Amniotic epithelial cell (primary cell): Measurements from ENCODE around the gene FNDC3A.
"Not testable (repeated sequence)": the region's sequence is repeated elsewhere in the genome, so short reads cannot be mapped to it uniquely, and the experiment has no call there.

ENCODE experiments used
- DNase-seq: peaks from one replicate; pipeline ENCODE4 v3.0.0-alpha.2; 2010; ENCODE audit warnings: low read depth

FNDC3A gene

DNA sequence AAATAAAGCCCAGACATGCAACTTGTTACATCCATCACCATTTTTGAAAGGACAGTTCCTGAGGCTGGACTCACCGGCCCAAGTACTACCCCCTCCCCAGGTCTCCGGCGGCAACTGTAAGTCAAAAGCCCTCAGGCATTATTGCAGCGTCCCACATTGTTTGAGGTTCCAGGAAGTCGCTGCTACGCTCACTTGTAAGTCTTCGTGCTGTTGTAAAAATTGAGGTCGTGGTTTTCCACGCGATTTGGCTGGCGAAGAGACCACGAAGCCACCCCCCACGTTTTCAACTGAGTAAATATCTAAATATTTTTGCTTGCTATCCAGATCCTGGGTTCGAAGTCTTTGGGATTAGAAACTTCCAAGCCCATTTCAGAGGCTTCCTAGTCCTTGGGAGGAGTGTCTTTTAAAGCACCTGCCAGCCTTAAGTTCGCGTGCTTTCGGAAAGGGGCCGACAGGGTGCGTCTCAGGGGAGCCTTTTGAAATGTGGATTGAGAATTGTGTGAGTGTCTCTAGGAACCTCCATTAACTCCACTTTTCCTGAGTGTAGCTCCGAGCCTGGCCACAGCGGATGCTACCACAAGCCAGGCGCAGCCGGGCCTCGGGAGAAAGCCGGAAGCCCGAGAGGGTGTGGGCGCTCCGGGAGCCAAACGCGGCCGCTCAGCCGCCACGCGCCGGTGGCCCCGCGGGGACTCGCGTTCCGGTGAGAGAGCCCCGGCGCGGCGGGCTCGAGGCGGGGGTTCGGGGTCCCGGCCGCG, 434 bp upstream of the FNDC3A start:
- DNase-seq, result peak; percentile 66

DNA sequence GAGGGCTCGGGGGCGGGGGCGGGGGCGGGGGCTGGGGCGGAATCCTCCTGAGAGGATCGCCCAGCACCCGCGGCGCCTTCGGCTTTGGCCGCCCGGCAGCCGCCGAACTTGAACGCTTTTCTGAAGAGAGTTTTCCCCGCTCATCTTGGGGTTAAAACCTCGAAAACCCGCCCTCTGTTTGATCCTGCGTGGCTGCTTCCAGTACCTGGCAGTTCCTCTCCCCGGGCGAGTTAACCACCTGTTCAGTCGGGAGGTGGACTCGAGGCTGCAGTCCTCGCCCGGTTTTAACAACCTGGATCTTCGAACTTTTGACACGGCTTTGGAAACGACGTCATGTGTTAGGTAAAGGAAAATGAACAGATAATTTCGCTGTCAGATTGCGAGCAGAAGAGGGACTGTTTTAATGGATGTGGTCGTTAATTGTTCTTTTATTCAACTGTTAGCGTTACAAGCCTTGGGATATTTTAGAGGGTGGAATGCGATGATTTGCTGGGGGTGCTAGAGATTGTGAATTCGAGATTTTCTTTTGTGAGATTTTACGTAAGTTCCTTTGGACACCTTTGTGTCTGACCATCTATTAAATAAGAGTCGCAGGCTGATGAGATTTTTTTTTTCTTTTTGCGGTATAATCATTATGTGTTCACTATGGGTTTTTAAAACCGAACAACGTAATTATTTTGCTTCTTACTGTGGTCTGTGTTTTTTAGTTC, 1.0 kb downstream of the FNDC3A start:
- peak; percentile 64 for DNase-seq

DNA sequence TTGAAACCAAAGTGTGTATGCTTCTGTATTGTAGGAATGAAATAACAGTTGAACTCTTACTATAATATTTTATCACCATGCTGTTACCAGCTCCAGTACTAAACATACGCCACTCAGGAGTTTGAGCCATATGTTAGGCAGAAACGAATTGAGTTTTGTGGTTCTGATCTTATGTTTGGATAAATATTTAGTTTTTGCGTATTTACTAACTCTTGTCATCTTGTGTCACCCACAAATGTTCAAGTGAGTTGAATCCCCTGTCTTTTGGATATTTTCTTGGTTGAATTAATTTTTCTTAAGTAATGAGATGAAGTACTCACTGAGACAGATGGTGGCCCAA, 1.5 kb downstream of the FNDC3A start:
- DNase-seq, result no peak

DNA sequence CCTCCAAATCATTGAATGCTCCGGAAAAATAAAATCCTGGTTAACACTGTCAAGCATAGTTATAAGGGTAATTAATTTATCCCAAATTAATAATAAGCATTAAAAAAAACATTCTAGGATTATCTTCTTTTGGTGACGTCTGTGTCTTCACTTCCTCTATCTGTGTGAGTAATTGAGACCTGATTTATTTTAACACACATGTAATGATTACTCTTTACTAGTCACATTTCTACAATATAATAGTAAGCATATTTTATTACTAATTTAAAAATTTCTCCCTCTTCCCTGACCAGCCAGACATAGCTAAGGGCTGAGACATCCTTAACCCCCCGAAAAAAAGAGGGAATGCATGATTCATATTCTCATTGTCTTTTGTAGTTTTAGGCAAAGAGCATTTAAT, 2.3 kb downstream of the FNDC3A start:
- no peak for DNase-seq

GRCh38 chr13:48978942-48979601, 3.4 kb downstream of the FNDC3A start:
- DNase-seq, result no peak

- no peak for DNase-seq
Observed at GRCh38 chr13:48979892-48980291, 4.2 kb downstream of the FNDC3A start.

- no peak for DNase-seq
Observed at GRCh38 chr13:48983331-48983730, 7.6 kb downstream of the FNDC3A start.

DNA sequence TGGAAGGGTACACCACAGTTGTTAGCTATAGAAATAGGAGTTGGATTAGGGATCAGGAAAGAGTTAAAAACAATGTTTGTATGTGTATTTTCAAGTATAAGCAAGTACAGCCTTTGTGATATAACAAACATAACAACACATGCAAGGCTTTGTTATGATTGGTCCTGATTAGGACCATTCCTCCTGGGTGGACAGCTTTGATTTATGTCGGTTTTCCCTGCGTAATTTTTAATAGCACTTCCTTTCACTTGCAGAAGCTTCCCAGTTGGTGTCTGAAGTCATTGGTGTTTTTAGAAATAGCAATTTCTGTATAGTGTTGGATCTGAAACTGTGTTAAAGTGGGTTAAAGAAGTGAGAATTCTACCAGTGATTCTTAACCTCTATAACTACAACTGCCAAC, 10.0 kb downstream of the FNDC3A start:
- peak; percentile 5 for DNase-seq

- DNase-seq, result no peak
Observed at GRCh38 chr13:48990900-48991299, 15.2 kb downstream of the FNDC3A start.

DNA sequence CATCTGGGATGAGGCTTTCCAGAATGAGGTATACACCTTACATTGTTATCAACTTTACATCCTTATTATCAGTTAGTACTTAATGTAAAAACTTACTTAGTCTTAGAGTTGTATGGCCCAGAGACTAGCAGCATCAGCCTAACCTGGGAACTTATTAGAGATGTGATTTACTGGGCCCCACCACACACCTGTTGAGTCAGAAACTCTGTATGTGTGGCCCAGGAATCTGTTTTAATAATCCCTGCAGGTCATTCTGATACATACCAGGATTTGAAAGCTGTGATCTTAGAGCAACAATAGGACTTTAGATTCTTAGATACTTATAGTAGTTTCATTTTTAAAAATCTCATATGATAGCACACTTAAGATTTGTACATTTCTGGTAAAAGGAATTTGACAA, 17.4 kb downstream of the FNDC3A start:
- DNase-seq, result no peak

DNA sequence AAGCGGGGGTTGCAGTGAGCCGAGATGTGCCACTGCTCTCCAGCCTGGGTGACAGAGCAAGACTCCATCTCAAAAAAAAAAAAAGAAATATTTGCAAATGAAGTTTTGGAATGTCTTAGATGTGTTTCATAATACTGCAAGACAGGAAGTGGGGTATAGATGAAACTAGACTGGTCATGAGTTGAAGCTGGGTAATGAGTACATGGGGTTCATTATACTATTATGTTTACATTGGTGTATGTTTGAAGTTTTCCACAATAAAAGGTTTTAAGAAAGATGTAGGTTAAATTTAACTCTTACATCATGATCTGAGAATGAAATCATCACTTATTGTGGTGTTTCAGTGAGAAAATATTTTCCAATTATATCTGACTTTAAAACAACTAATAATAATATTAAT, 19.0 kb downstream of the FNDC3A start:
- peak; percentile 52 for DNase-seq

DNA sequence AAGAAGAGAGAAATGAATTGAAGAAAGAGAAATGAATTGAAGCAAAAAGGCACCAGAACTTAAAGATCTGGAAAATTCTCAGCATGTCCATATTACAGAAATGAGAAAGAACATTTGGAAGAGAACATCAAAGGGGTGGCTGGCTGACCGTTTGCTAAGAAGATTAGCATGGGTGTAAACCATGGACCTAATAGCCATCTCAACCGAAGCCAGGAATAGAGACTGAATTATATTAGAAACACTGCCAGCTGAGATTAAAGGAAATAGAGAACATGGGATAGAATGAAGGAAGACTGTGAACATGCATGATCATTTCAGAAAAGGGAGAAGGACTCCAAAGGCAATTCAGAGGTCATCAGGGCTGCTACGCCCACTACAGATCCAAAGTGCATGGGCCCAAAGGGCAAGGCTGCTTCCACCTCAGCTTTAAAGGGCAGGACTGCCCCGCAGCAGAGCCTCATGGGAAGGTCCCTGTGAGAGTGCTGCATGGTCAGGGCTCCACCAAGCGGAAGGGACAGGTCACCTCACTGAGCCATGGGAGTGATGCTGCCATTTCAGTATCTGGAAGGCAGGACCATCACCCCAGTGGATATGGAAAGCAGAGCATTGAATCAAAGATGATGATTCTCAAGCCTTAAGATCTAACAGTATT, 23.1 kb downstream of the FNDC3A start:
- DNase-seq, result no peak

DNA sequence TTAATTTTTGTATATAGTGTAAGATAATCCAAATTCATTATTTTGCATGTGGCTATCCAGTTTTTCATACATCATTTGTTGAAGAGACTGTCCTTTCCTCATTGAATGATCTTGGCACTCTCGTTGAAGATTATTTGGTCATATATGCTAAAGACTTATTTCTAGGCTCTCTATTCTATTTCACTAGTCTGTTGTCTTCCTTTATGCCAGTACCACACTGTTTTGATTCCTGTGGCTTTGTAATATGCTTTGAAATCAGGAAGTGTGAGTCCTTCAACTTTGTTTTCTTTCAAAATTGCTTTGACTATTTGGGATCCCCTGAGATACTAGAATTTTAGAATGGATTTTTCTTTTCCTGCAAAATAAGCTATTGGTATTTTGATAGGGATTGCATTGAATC, 24.5 kb downstream of the FNDC3A start:
- DNase-seq, result no peak

DNA sequence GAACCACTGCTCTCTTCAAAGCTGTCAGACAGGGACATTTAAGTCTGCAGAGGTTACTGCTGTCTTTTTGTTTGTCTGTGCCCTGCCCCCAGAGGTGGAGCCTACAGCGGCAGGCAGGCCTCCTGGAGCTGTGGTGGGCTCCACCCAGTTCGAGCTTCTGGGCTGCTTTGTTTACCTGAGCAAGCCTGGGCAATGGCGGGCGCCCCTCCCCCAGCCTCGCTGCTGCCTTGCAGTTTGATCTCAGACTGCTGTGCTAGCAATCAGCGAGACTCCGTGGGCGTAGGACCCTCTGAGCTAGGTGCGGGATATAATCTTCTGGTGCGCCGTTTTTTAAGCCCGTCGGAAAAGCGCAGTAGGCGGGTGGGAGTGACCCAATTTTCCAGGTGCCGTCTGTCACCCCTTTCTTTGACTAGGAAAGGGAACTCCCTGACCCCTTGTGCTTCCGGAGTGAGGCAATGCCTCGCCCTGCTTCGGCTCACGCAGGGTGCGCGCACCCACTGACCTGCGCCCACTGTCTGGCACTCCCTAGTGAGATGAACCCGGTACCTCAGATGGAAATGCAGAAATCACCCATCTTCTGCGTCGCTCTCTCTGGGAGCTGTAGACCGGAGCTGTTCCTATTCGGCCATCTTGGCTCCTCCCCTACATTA, 43.4 kb downstream of the FNDC3A start:
- not testable (repeated sequence) for DNase-seq

DNA sequence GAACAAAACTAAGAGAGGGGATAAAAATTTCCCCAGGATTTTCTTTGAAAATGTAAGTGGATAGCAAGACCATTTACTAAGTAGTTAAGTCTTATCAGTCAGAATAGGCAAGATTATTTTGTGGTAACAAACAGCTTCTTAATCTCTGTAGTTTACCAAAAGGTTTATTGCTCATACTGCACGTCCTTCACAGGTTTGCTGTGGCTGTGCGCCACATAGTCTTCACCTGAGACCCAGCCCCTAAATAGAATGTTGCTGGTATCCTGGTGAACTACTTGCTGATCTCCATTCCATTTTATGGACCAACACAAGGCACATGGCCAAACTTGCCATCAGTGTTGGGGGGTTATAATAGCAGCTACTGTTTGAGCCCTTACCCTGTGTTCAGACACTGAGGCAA, 44.6 kb downstream of the FNDC3A start:
- peak; percentile 2 for DNase-seq

DNA sequence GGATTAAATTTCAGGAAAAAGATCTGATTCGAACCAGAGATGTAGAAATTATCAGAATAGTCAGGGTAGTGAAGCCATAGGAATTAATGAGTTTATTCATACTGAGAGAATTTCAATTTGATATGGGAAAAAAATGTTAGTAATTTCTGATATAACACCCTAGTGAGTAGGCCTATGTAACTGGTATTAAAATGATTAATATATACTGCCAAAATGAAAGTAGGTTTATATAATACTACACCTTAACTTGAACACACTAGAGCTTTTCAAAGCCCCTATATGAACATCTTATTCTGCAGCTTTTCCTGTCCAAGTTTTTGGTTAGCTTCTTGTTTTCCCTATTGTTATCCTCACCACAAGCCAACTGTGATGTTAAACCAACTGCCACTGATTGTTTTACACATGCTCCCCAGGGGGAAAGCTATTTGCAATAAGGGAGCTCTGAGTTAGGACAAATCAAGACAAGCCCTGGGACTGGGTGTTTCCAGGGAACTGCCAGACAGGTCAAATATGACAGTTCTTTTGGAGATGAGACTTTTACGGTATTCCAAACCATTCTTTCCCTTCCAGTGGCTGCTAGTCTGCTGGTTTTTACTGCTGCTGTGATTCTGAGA, 45.3 kb downstream of the FNDC3A start:
- DNase-seq, result no peak

GRCh38 chr13:49021953-49022352, 46.2 kb downstream of the FNDC3A start:
- DNase-seq, result no peak

GRCh38 chr13:49022472-49023144, 46.9 kb downstream of the FNDC3A start:
- peak; percentile 24 for DNase-seq

DNA sequence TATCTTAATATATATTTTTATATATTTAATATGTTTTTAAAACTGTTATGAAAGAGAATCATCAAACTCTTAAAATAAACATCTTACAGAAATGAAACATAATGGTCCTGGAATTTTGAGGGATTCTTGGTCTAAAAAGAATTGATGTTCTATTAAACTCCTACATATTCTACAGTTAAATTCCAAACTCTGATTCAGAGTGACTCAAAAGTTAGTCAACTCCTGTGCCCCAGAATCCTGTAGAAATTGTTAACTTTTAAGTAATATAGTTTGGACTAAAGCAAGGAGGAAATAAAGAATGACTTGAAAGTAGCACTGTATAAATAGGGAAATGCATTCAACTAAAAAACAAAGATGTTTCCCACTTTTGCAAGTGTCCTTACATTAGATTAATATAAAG, 47.7 kb downstream of the FNDC3A start:
- DNase-seq, result peak; percentile 71

DNA sequence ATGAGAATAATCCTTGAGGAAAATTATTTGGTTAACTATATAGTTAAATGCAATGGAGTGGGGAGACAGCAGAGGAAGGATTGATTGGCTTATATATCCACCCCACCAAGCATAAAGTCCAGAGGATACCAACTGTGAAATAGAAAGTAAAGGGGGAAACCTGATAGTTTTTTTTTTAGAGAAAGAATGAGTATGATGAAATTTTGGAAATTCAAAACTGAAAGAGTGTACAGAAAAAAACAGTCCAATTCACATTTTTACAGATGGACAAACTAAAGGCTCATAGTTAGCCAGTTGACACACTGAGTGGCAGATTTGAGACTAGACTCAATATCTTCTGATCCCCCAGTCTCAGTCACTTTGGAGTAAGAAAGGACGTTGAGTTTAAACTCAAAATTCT, 51.1 kb downstream of the FNDC3A start:
- DNase-seq, result no peak

DNA sequence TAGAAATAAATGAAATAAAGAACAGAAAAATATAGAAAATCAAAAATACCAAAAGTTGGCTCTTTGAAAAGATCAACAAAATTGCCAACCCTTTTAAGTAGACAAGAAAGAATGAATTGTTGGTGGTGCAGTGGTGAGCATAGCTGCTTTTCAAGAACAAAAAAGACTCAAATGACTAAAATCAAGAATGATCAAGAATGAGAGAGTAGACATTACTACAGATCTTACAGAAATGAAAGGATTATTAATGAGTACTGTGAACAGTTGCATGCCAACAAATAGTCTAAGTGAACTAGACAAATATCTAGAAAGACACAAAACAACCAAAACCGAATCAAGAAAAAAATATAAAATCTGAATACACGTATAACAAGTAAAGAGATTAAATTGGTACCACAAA, 53.9 kb downstream of the FNDC3A start:
- DNase-seq, result no peak
